Activated T-helper 17 cell treated with anti-CD3 and anti-CD28 coated beads, Interleukin-2, amount 50 U/mL, for 72 hours (primary cell): ENCODE measurements around the gene DDAH2. TPM values are rescaled to one million over a fixed set of nuclear protein-coding genes. Genes with fewer than 3 reads are reported as not detected.

Source experiments
- ATAC-seq: fragments of 150-1000 bp; cut with Tn5 transposase; replicated peaks from 2 replicates; pipeline ENCODE4 v1.10.0; 2021; ENCODE audit warnings: mild to moderate bottlenecking, moderate library complexity
- H3K27ac Mint-ChIP-seq: one replicate; pipeline ENCODE4 v1.8.0; 2022; ENCODE audit warnings: mixed read lengths
- H3K27me3 Mint-ChIP-seq: one replicate; pipeline ENCODE4 v1.8.0; 2022; ENCODE audit warnings: mixed read lengths
- H3K36me3 Mint-ChIP-seq: one replicate; pipeline ENCODE4 v1.8.0; 2022; ENCODE audit warnings: low read depth, mild to moderate bottlenecking, mixed read lengths
- H3K4me1 Mint-ChIP-seq: one replicate; pipeline ENCODE4 v1.8.0; 2022; ENCODE audit warnings: mixed read lengths
- H3K4me3 Mint-ChIP-seq: one replicate; pipeline ENCODE4 v1.8.0; 2022; ENCODE audit warnings: mild to moderate bottlenecking, mixed read lengths
- H3K9me3 Mint-ChIP-seq: one replicate; pipeline ENCODE4 v1.8.0; 2022; ENCODE audit warnings: mixed read lengths
- total RNA-seq, 2 donors: library from RNA; stranded (reverse); gene quantifications; one replicate each; pipeline ENCODE4 v1.2.3, GENCODE V29; 2022

DDAH2 gene
- total RNA-seq, 2 donors from 2014 or later: 9.4 to 23.8 TPM

DNA sequence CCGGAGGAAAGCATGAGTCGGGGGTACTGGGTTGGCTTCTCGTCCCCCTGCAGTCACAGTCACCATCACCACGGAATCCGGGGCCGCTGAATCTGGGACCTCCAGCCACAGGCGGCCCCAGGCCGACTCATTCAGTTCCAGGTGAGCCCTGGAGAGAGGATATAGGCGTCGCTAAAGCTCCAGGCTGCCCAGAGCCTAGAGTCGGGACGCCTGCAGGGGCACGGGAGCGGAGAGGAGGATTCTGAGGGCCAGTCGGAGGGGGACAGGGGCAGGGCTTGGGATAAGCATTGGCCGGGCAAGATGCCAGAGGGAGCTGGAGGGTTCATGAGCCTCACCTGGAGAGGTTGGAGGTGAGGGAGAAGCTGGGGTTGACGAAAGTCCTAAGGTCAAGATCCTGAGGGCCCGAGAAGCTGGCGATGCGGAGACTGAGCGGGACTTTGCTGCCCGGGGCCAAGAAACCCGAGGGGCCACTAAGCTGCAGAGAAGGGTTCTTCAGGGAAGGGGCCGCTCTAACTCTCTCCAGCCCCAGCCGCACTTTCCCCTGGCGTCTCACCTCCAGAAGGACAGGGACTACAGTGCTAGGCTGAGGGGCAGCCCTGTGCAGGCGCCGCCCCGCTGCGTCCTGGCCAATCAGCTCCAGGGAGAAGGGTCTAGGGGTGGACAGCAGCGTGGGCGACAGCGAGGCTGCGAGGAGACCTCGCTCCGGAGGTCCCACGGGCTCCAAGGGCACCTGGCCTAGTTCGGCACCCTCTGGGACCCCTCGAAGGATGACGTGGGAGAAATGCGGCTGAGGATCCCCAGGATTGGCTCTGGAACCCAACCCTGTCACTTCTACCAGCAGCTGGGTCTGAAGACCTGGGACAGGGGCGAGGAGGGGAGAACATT lies 37.1 kb upstream of the DDAH2 start:
- Mint-ChIP-seq H3K36me3 (peaks cover 20% of the 10 kb centered on the region), H3K27ac (no peak overlapping the region), H3K4me3 (no peak overlapping the region), H3K27me3 (no peaks in the 10 kb centered on the region), H3K9me3 (no peaks in the 10 kb centered on the region), H3K4me1 (peaks cover 13% of the 10 kb centered on the region)
- no peak for ATAC-seq

DNA sequence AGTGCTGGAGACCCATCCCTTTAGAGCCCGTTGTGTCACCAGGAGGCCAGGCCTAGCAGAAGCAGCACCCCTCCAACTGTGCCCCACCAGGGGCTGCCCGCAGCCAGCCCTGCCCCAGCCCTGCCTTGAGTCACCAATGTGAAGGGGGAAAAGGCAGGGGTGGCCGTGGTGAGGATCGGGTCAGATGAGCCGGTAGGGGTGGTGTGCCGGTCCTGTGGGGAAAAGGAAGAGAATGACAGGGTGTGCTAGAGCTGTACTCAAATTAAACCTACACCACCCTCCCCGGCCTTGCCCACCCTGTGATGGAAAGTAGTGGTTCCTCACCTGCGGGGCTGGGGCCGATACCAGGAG lies 36.4 kb upstream of the DDAH2 start:
- Mint-ChIP-seq H3K4me3 (no peak overlapping the region), H3K27ac (no peak overlapping the region), H3K9me3 (no peaks in the 10 kb centered on the region), H3K4me1 (peaks cover 11% of the 10 kb centered on the region), H3K27me3 (no peaks in the 10 kb centered on the region), H3K36me3 (peaks cover 26% of the 10 kb centered on the region)
- ATAC-seq: no peak

DNA sequence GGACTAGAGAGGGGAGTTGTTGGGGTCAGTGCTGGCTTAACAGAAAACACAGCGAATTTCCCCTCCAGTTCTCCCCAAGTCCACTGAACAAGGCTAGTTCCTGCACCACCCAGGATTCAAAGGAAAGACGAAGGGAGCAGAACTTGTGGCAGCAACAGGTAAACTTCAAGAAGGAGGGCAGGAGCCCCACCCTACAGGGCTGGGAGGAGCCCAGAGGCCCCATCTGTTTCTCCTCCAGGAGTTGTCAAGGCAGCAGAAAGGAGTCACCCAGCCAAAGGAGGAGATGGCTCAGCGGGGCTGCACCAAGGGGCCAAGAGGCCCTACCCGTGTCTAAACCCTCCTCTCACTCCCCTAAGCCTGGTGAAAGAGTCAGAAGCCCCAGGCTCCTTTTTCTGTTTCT lies 35.1 kb upstream of the DDAH2 start:
- Mint-ChIP-seq H3K4me1 (peaks cover 6% of the 10 kb centered on the region), H3K36me3 (peaks cover 34% of the 10 kb centered on the region), H3K4me3 (no peak overlapping the region), H3K27me3 (no peaks in the 10 kb centered on the region), H3K9me3 (no peaks in the 10 kb centered on the region), H3K27ac (no peak overlapping the region)
- no peak for ATAC-seq

DNA sequence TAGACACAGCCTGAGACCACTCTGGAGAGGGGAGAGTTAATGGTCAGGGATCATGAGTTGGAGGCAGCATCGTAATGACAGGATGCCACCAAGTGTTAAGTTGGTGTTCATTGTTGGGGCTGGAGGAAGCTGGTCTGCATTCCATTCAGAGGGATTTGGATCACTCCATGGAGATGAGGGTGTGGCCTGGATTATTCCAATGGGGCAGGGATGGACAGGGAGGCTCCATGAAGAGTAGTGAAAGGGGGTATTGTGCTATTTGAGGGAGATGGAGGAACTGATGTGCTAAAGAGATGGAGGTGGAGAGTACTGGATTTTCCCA lies 34.5 kb upstream of the DDAH2 start:
- H3K36me3 Mint-ChIP-seq: peaks cover 41% of the 10 kb centered on the region
- H3K4me1 Mint-ChIP-seq: peaks cover 6% of the 10 kb centered on the region
- H3K4me3 Mint-ChIP-seq: no peak overlapping the region
- no peaks in the 10 kb centered on the region for H3K9me3 Mint-ChIP-seq
- peak overlapping the region; percentile 9 for H3K27ac Mint-ChIP-seq
- ATAC-seq: no peak
- no peaks in the 10 kb centered on the region for H3K27me3 Mint-ChIP-seq

DNA sequence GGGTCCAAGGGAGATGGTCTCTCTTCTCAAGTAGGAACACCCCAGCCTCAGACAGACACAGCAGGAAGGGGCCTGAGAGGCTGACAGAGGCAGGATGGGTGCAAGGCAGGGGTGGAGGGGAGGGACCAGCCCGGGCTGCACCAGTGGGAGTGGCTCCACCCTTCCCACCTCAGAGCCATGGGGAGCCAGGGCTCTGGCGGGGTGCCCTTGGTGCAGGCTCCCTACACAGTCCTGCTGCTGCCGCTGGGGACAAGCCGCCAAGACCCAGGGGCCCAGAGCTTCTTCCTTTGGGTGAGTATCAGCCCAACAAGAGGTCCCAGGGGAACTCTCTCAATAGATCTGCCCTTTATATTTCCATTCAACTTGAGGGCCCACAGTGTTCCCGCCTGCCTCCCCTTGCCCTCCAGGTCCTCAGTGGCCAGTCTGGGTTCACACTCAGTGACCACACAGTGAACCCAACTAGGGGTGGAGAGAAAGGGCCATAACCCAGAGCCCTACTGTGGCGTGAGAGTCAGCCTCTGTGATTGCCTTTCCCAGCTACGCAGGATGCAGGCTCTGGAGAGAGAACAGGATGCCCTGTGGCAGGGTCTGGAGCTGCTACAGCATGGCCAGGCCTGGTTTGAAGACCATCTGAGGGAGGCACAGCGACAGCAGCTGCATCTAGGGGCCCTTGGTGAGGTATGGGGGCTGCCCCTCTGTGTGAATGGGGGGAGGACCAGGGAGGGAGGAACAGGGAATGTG lies 33.9 kb upstream of the DDAH2 start:
- H3K27ac Mint-ChIP-seq: peak overlapping the region; percentile 9

DNA sequence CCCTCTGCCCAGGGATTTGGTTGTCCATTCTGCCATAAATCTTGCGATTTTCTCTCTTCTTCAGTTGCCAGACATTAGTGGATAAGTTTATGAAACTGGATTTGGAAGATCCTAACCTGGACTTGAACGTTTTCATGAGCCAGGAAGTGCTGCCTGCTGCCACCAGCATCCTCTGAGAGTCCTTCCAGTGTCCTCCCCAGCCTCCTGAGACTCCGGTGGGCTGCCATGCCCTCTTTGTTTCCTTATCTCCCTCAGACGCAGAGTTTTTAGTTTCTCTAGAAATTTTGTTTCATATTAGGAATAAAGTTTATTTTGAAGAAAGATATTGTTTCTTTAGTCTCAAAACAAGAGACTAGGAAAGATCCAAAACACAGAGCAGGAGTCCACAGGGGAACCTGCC lies 33.3 kb upstream of the DDAH2 start, which contains the start of gene SAPCD1:
Gene SAPCD1 (plus strand): TSS at position 301 of the 400 bp plus-strand sequence. CDS start 399 bp downstream, outside the sequence.
- Mint-ChIP-seq H3K9me3 (no peaks in the 10 kb centered on the region), H3K4me3 (no peak within 1 kb of the TSS), H3K27me3 (no peaks in the 10 kb centered on the region), H3K27ac (peak within 1 kb of the TSS; percentile 9), H3K36me3 (peaks cover 48% of the 10 kb centered on the region), H3K4me1 (peaks cover 6% of the 10 kb centered on the region)
- no peak for ATAC-seq

More for the DNA sequence above, 33.9 kb upstream of the DDAH2 start:
- H3K4me3 Mint-ChIP-seq: no peak overlapping the region
- ATAC-seq: no peak
- peaks cover 6% of the 10 kb centered on the region for H3K4me1 Mint-ChIP-seq
- H3K27me3 Mint-ChIP-seq: no peaks in the 10 kb centered on the region
- H3K36me3 Mint-ChIP-seq: peaks cover 46% of the 10 kb centered on the region
- no peaks in the 10 kb centered on the region for H3K9me3 Mint-ChIP-seq

DNA sequence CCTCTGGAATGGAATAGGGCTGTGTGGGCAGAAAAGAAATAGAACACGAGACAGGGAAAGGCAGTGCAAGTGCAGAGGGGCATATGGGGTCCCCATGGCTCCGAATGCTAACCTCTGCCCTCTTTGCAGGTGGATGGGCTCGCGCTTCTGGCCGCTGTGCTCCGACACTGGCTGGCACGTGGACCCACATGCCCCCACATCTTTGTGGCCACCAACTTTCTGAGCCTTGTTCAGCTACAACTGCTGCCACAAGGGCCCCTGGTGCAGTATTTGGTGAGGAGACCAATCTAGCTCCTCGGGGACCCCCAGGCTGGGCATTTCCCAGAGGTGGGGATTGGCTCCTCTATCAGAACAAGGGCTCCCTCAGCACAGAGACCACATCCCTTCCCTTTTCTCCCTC lies 32.2 kb upstream of the DDAH2 start:
- Mint-ChIP-seq H3K27me3 (no peaks in the 10 kb centered on the region), H3K4me3 (no peak overlapping the region), H3K27ac (peak overlapping the region; percentile 26), H3K4me1 (peaks cover 6% of the 10 kb centered on the region), H3K36me3 (peaks cover 48% of the 10 kb centered on the region), H3K9me3 (no peaks in the 10 kb centered on the region)
- ATAC-seq: no peak

DNA sequence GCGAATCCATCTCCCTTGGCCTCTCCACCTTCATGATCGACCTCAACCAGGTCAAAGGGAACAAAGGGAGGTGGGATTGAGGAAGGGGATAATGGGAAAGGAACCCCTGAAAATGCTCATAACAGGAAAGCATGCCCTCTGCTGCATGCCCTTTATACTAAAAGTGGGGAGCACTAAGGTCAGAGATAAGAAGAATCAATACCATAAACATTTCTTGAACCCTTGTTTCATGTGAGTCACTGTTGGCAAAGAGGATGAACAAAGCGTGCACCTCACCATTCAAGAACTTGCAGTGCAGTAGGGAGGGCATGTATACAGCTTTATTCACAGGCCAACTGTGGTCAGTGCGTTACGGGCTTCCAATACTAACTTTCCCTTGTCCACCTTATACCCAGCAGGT lies 31.7 kb upstream of the DDAH2 start:
- H3K4me3 Mint-ChIP-seq: no peak overlapping the region
- H3K27ac Mint-ChIP-seq: peak overlapping the region; percentile 26
- H3K27me3 Mint-ChIP-seq: no peaks in the 10 kb centered on the region
- no peaks in the 10 kb centered on the region for H3K9me3 Mint-ChIP-seq
- peaks cover 6% of the 10 kb centered on the region for H3K4me1 Mint-ChIP-seq
- peaks cover 48% of the 10 kb centered on the region for H3K36me3 Mint-ChIP-seq
- ATAC-seq: no peak

DNA sequence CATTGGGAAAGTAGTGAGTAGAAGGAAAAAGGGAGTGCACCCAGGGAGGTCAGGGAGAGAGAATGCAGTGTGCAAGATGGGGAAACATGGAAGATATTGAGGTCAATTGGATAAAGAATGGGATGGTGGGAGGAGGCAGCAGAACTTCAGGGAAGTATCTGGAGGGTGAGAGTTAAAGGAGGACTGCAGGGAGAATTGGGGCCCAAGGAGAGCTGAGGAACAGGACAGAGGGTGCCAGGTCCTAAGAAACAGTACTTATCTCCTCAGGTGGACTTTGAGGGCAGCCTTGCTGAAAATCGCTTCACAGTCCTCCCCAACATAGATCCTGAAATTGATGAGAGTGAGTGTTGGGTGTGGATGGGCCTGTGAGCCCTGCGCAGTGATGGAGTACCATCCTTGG lies 29.2 kb upstream of the DDAH2 start:
- H3K27ac Mint-ChIP-seq: no peak overlapping the region

DNA sequence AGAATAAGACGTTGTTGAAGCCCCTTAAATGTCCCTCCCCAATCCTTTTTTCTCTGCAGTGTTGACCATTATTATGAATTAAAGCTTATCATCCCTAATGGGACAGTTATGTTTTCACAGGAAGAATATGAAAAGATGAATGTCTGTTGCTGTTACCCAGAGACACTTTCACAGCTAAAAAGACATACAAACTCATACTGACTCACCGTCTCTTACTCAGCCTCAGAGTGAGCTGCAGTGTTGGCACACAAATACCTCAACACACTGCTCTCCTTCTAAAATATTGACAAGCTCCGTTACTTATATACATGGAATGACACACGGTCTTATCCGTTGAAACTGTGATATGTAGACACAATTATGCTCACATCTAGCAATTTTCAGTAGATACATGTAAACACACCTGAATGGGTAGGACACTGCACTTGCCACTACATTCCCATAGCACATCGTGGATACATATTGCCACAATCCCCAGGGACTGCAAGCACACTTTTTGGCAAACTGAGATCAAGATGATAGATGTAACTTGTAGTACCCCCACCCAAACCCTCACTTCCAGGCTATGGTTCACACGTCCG lies 23.7 kb upstream of the DDAH2 start:
- no peaks in the 10 kb centered on the region for H3K27me3 Mint-ChIP-seq
- peak; percentile 44 for ATAC-seq
- H3K36me3 Mint-ChIP-seq: peaks cover 4% of the 10 kb centered on the region
- no peaks in the 10 kb centered on the region for H3K9me3 Mint-ChIP-seq
- peaks cover 4% of the 10 kb centered on the region for H3K4me1 Mint-ChIP-seq
- H3K4me3 Mint-ChIP-seq: no peak overlapping the region
- no peak overlapping the region for H3K27ac Mint-ChIP-seq

More for the DNA sequence above, 29.2 kb upstream of the DDAH2 start:
- Mint-ChIP-seq H3K27me3 (no peaks in the 10 kb centered on the region), H3K4me3 (no peak overlapping the region), H3K9me3 (no peaks in the 10 kb centered on the region), H3K4me1 (peaks cover under 1% of the 10 kb centered on the region), H3K36me3 (peaks cover 41% of the 10 kb centered on the region)
- no peak for ATAC-seq

DNA sequence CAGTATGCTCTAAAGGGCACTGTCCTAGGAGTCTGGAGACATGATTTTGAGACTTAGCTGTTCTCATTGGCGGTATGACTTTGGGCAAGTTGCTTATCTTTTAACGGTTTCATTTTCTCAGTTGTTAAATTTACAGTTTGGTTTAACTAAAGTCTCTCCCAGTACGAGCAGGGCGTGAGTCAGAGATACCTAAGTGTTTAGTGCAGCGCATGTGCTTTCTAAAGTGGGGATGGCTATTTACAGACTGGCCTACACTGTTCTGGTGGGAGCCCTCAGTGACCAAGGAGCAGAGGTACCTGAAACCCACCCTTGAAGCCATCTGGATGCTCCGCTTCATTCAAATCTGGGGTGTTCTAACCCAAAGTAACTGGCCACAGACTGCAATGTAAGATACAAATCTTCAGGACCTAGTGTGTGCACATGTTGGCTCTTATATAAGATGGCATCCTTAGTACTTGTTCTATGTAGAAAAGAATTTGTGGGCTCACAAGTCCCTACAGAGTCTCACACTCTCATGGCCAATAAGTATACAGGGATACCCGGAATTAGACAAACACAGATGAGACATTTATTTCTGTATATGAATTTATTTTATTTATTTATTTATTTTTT lies 21.4 kb upstream of the DDAH2 start:
- no peaks in the 10 kb centered on the region for H3K27me3 Mint-ChIP-seq

DNA sequence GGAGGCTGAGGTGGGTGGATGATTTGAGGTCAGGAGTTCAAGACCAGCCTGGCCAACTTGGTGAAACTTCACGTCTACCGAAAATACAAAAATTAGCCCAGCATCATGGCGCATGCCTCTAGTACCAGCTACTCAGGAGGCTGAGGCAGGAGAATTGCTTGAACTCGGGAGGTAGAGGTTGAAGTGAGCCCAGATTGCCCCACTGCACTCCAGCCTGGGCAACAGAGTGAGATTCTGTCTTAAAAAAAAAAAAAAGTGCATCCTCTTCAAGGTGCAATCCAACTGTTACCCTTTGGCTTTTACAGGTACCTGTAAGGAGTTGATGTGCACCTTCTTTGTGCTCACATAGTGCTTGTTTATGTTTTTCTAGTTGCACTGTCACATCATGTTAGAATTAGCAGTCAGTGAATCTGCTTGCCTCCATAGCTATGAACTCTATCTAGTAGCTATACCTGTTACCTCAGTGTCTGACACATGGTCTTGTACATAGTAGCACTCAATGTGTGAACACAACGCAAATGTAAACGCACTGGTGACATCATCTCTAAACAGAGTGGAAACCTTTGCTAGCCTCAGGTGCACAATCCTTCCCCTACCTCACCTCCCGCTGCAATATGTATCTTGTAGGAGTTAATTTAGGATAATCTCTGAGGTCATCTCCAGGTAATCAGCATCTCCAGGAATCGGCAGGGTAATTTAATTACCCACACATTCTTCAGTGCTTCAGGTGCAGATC lies 20.4 kb upstream of the DDAH2 start:
- no peak overlapping the region for H3K4me3 Mint-ChIP-seq
- no peaks in the 10 kb centered on the region for H3K9me3 Mint-ChIP-seq
- no peak for ATAC-seq
- peak overlapping the region; percentile 41 for H3K27ac Mint-ChIP-seq
- peaks cover 10% of the 10 kb centered on the region for H3K4me1 Mint-ChIP-seq
- peaks cover 26% of the 10 kb centered on the region for H3K36me3 Mint-ChIP-seq
- no peaks in the 10 kb centered on the region for H3K27me3 Mint-ChIP-seq

More for the DNA sequence above, 21.4 kb upstream of the DDAH2 start:
- peaks cover 16% of the 10 kb centered on the region for H3K36me3 Mint-ChIP-seq
- H3K4me3 Mint-ChIP-seq: no peak overlapping the region
- no peaks in the 10 kb centered on the region for H3K9me3 Mint-ChIP-seq
- H3K4me1 Mint-ChIP-seq: peaks cover 4% of the 10 kb centered on the region
- no peak overlapping the region for H3K27ac Mint-ChIP-seq
- ATAC-seq: no peak

DNA sequence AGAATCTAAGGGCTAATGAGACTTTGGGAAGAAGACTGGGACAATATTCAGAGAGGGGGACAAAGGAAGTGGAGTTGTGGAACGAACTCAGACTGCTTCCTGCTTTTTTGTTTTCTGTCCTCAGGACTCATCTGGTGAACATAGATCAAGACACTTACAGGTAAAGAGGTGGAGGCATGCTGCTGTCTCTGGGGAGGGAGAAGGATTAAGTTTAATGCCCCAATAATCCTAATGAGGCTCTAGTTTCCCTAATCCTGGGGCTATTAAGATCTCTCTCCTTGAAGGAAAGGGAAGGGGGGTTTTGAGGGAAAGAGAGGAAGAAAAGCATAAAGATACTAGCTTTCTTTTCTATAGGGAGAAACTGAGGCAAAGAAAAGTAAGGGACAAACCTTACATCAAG lies 15.3 kb upstream of the DDAH2 start:
- peaks cover 68% of the 10 kb centered on the region for H3K36me3 Mint-ChIP-seq
- no peak overlapping the region for H3K27ac Mint-ChIP-seq
- no peaks in the 10 kb centered on the region for H3K27me3 Mint-ChIP-seq
- peaks cover 18% of the 10 kb centered on the region for H3K4me1 Mint-ChIP-seq
- ATAC-seq: no peak
- no peak overlapping the region for H3K4me3 Mint-ChIP-seq
- H3K9me3 Mint-ChIP-seq: no peaks in the 10 kb centered on the region

DNA sequence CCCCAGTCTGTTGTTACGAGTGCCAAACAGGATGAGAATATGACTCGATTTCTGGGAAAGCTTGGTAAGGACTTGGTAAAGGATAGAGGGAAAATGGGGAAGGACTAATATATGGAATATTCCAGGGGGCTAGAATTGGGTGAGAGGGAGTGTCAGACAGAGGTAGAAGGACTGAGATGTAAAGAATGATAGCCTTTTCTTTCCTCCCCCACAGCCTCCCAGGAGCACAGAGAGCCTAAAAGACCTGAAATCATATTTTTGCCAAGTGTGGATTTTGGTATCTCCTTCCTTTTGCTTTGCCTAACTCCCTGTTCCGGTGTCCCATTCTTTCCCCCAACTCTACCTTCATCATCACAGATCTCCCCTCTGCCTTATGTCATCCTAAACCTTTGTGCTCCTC lies 13.8 kb upstream of the DDAH2 start:
- Mint-ChIP-seq H3K27me3 (no peaks in the 10 kb centered on the region), H3K36me3 (peaks cover 66% of the 10 kb centered on the region), H3K9me3 (no peaks in the 10 kb centered on the region), H3K27ac (peak overlapping the region; percentile 10), H3K4me1 (peaks cover 33% of the 10 kb centered on the region), H3K4me3 (no peak overlapping the region)
- no peak for ATAC-seq
